ENCODE data around the gene GLUD1.

GLUD1 gene

GRCh38 chr10:87092376-87092860 lies 2.2 kb downstream of the GLUD1 start:
- no peak for TF ChIP-seq CTCF (IDR thresholded peaks at IDR 0.05)

GRCh38 chr10:87090779-87091178 lies 3.9 kb downstream of the GLUD1 start:
- no peak for TF ChIP-seq CTCF (IDR thresholded peaks at IDR 0.05)

GRCh38 chr10:87089746-87090145 lies 4.9 kb downstream of the GLUD1 start:
- no peak for TF ChIP-seq CTCF (IDR thresholded peaks at IDR 0.05)

- TF ChIP-seq CTCF (IDR thresholded peaks at IDR 0.05): no peak
Observed at GRCh38 chr10:87085537-87085936, 9.1 kb downstream of the GLUD1 start.

- TF ChIP-seq CTCF (IDR thresholded peaks at IDR 0.05): no peak
Observed at GRCh38 chr10:87079106-87079836, 15.4 kb downstream of the GLUD1 start.

GRCh38 chr10:87072449-87072848 lies 22.2 kb downstream of the GLUD1 start:
- TF ChIP-seq CTCF (IDR thresholded peaks at IDR 0.05): no peak

- no peak for TF ChIP-seq CTCF (IDR thresholded peaks at IDR 0.05)
Observed at GRCh38 chr10:87068281-87068680, 26.4 kb downstream of the GLUD1 start.

GRCh38 chr10:87066865-87067264 lies 27.8 kb downstream of the GLUD1 start:
- TF ChIP-seq CTCF (IDR thresholded peaks at IDR 0.05): no peak

Measured in LNCAP (cell line).